Measurements from ENCODE around the gene CHST15. TPM values are rescaled to one million over a fixed set of nuclear protein-coding genes. Genes with fewer than 3 reads are reported as not detected.

The CHST15 gene
- total RNA-seq, 6 experiments from 2014 or later: 0.88 to 8.7 (median 1.1) TPM

GRCh38 chr10:123972481-123973401 lies 120.7 kb downstream of the CHST15 start:
- Mint-ChIP-seq H3K9me3 (peaks cover 18% of the 10 kb centered on the region), H3K4me3 (no peak overlapping the region), H3K27me3 (ENCODE audit: insufficient read depth) (peaks cover 7% of the 10 kb centered on the region), H3K27ac (no peak overlapping the region), H3K36me3 (ENCODE audit: low read depth) (peaks cover 8% of the 10 kb centered on the region; the same call in 1 of the 2 replicates), H3K4me1 (ENCODE audit: low read depth) (peaks cover 2% of the 10 kb centered on the region; the same call in 1 of the 2 replicates)
- TF ChIP-seq CTCF (IDR thresholded peaks at IDR 0.05): no peak
- DNase-seq: no peak

GRCh38 chr10:123970927-123971286 lies 122.5 kb downstream of the CHST15 start:
- Mint-ChIP-seq H3K4me3 (no peak overlapping the region), H3K27me3 (ENCODE audit: insufficient read depth) (peaks cover 7% of the 10 kb centered on the region), H3K27ac (no peak overlapping the region), H3K36me3 (ENCODE audit: low read depth) (peaks cover 8% of the 10 kb centered on the region; the same call in 1 of the 2 replicates), H3K4me1 (ENCODE audit: low read depth) (peaks cover 18% of the 10 kb centered on the region; the same call in 1 of the 2 replicates), H3K9me3 (peaks cover 18% of the 10 kb centered on the region)
- DNase-seq: no peak
- no peak for TF ChIP-seq CTCF (IDR thresholded peaks at IDR 0.05)

- no peak for TF ChIP-seq CTCF (IDR thresholded peaks at IDR 0.05)
- Mint-ChIP-seq H3K27me3 (ENCODE audit: insufficient read depth) (peaks cover 7% of the 10 kb centered on the region), H3K4me3 (no peak overlapping the region), H3K27ac (peak overlapping the region; percentile 30; the same call in 1 of the 2 replicates), H3K36me3 (ENCODE audit: low read depth) (peaks cover 8% of the 10 kb centered on the region; the same call in 1 of the 2 replicates), H3K4me1 (ENCODE audit: low read depth) (peaks cover 20% of the 10 kb centered on the region; the same call in 1 of the 2 replicates), H3K9me3 (peaks cover 18% of the 10 kb centered on the region)
- DNase-seq: no peak
These were observed 123.0 kb downstream of the CHST15 start for GRCh38 chr10:123970207-123970926.

- H3K27me3 Mint-ChIP-seq (ENCODE audit: insufficient read depth): peaks cover 7% of the 10 kb centered on the region
- no peaks in the 10 kb centered on the region for H3K36me3 Mint-ChIP-seq (ENCODE audit: low read depth)
- peaks cover 20% of the 10 kb centered on the region; the same call in 1 of the 2 replicates for H3K4me1 Mint-ChIP-seq (ENCODE audit: low read depth)
- peak; percentile 98 for TF ChIP-seq CTCF (IDR thresholded peaks at IDR 0.05)
- no peak overlapping the region for H3K27ac Mint-ChIP-seq
- DNase-seq: peak; percentile 28
- no peak overlapping the region for H3K4me3 Mint-ChIP-seq
- H3K9me3 Mint-ChIP-seq: no peaks in the 10 kb centered on the region; the same call in 1 of the 2 replicates
These were observed 125.7 kb downstream of the CHST15 start for GRCh38 chr10:123967626-123968243.

GRCh38 chr10:123966896-123967231 lies 126.5 kb downstream of the CHST15 start:
- Mint-ChIP-seq H3K4me1 (ENCODE audit: low read depth) (peaks cover 20% of the 10 kb centered on the region; the same call in 1 of the 2 replicates), H3K9me3 (no peaks in the 10 kb centered on the region; the same call in 1 of the 2 replicates), H3K36me3 (ENCODE audit: low read depth) (no peaks in the 10 kb centered on the region), H3K27me3 (ENCODE audit: insufficient read depth) (peaks cover 7% of the 10 kb centered on the region), H3K27ac (no peak overlapping the region), H3K4me3 (no peak overlapping the region)
- no peak for TF ChIP-seq CTCF (IDR thresholded peaks at IDR 0.05)
- DNase-seq: no peak

All from HFFc6 (cell line).